Liver (tissue), 9 donors: ENCODE data around the gene VPS13C. TPM values are rescaled to one million over a fixed set of nuclear protein-coding genes. Genes with fewer than 3 reads are reported as not detected.

ENCODE experiments used
- DNase-seq: peaks from one replicate; pipeline ENCODE4 v3.0.0-alpha.2; 2017; ENCODE audit warnings: low spot score
- H3K27ac ChIP-seq, 2 donors: one replicate each; pipeline ENCODE4 v1.7.0; 2013; ENCODE audit warnings: inconsistent platforms in 2 of 2, low read length in 2 of 2, control low read depth in 1 of 2, low read depth in 1 of 2, mild to moderate bottlenecking in 1 of 2
- H3K27me3 ChIP-seq, 4 donors: one replicate each; pipeline versions ENCODE4 v1.6.1 to v1.7.0; 2013; ENCODE audit warnings: low read length in 3 of 4, inconsistent platforms in 1 of 4, mild to moderate bottlenecking in 1 of 4, moderate library complexity in 1 of 4; ENCODE audit not compliant: control insufficient read depth in 4 of 4, insufficient read depth in 4 of 4
- H3K36me3 ChIP-seq, 4 donors: one replicate each; pipeline versions ENCODE4 v1.6.1 to v1.7.0; 2013; ENCODE audit warnings: low read length in 3 of 4, mild to moderate bottlenecking in 3 of 4, low read depth in 1 of 4, moderate library complexity in 1 of 4; ENCODE audit not compliant: control insufficient read depth in 4 of 4, insufficient read depth in 3 of 4
- H3K4me1 ChIP-seq, 4 donors: one replicate each; pipeline versions ENCODE4 v1.6.1 to v1.7.0; 2013; ENCODE audit warnings: low read length in 3 of 4, mild to moderate bottlenecking in 3 of 4, moderate library complexity in 1 of 4; ENCODE audit not compliant: control insufficient read depth in 4 of 4, insufficient read depth in 4 of 4
- H3K4me3 ChIP-seq, 3 donors: one replicate each; pipeline versions ENCODE4 v1.6.1 to v1.7.0; 2013; ENCODE audit warnings: low read length in 3 of 3, control low read depth in 1 of 3, low read depth in 1 of 3, mild to moderate bottlenecking in 1 of 3
- H3K9ac ChIP-seq, 2 donors: one replicate each; pipeline ENCODE4 v1.7.0; 2013; ENCODE audit warnings: low read length in 2 of 2, mild to moderate bottlenecking in 2 of 2, moderate library complexity in 2 of 2, control low read depth in 1 of 2, low read depth in 1 of 2
- H3K9me3 ChIP-seq, 4 donors: one replicate each; pipeline versions ENCODE4 v1.6.1 to v1.7.0; 2013; ENCODE audit warnings: low read length in 3 of 4; ENCODE audit not compliant: control insufficient read depth in 4 of 4
- EGR1 ChIP-seq, 2 donors: IDR thresholded peaks; 2 replicates each; pipeline ENCODE4 v1.6.1; 2016 to 2018; ENCODE audit warnings: antibody characterized with exemption in 2 of 2, low read depth in 2 of 2
- FOXA1 ChIP-seq: IDR thresholded peaks from 2 replicates; pipeline ENCODE4 v1.6.1; 2016; ENCODE audit warnings: antibody characterized with exemption
- FOXA2 ChIP-seq: IDR thresholded peaks from 2 replicates; pipeline ENCODE4 v1.6.1; 2016; ENCODE audit warnings: antibody characterized with exemption
- GABPA ChIP-seq, 2 donors: IDR thresholded peaks in 1 of 2; conservative IDR thresholded peaks in 1 of 2; 2 replicates each; pipeline ENCODE4 v1.6.1; 2016; ENCODE audit warnings: antibody characterized with exemption in 2 of 2, mild to moderate bottlenecking in 1 of 2, moderate library complexity in 1 of 2
- HNF4A ChIP-seq, 2 donors: conservative IDR thresholded peaks; 2 replicates each; pipeline ENCODE4 v1.6.1; 2016; ENCODE audit warnings: antibody characterized with exemption in 2 of 2, mild to moderate bottlenecking in 2 of 2
- HNF4G ChIP-seq: IDR thresholded peaks from 2 replicates; pipeline ENCODE4 v1.6.1; 2016; ENCODE audit warnings: antibody characterized with exemption
- JUND ChIP-seq, 2 donors: IDR thresholded peaks; 2 replicates each; pipeline ENCODE4 v1.6.1; 2016; ENCODE audit warnings: antibody characterized with exemption in 2 of 2
- NR2F2 ChIP-seq: IDR thresholded peaks from 2 replicates; pipeline ENCODE4 v1.6.1; 2016; ENCODE audit warnings: antibody characterized with exemption
- RAD21 ChIP-seq, 2 donors: IDR thresholded peaks; 2 replicates each; pipeline ENCODE4 v1.6.1; 2016; ENCODE audit warnings: antibody characterized with exemption in 2 of 2, mild to moderate bottlenecking in 2 of 2
- RXRA ChIP-seq, 2 donors: IDR thresholded peaks; 2 replicates each; pipeline ENCODE4 v1.6.1; 2017 to 2018; ENCODE audit warnings: antibody characterized with exemption in 2 of 2, mild to moderate bottlenecking in 1 of 2
- SP1 ChIP-seq: IDR thresholded peaks from 2 replicates; pipeline ENCODE4 v1.6.1; 2018; ENCODE audit warnings: antibody characterized with exemption, mild to moderate bottlenecking
- TAF1 ChIP-seq: conservative IDR thresholded peaks from 2 replicates; pipeline ENCODE4 v1.6.1; 2016; ENCODE audit warnings: antibody characterized with exemption, mild to moderate bottlenecking
- YY1 ChIP-seq: IDR thresholded peaks from 2 replicates; pipeline ENCODE4 v1.6.1; 2016; ENCODE audit warnings: antibody characterized with exemption, mild to moderate bottlenecking
- WGBS: extraction: QIAGEN DNeasy Blood & Tissue Kit; methylation state at CpG from one replicate; pipeline ENCODE4 v1.1.7; 2013; 5-methylcytosine and 5-hydroxymethylcytosine counted together
- polyA plus RNA-seq, 2 donors: library from polyadenylated mRNA; stranded (reverse) in 1 of 2; unstranded in 1 of 2; fragments of 200-250 nt in 1 of 2; fragments of >200 nt in 1 of 2; fragmentation: Nextera tagmentation in 1 of 2; extraction: Ambion mirVana in 1 of 2; gene quantifications; one replicate each; pipeline versions ENCODE4 v1.2.1 to v1.2.3, GENCODE V29; 2013 to 2015
- total RNA-seq, 2 donors: library from RNA; depleted of rRNA; stranded (reverse); fragments of >200 nt; gene quantifications; one replicate each; pipeline ENCODE4 v1.2.3, GENCODE V29; 2014
- TF ChIP-seq, protein P1 (sequence below): IDR thresholded peaks from 2 replicates; pipeline ENCODE4 v1.6.1; 2016; ENCODE audit warnings: antibody characterized with exemption
- TF ChIP-seq, protein P2 (sequence below): fragments of 150-350 bp; IDR thresholded peaks from 2 replicates; pipeline ENCODE4 v1.5.1; 2017; ENCODE audit warnings: improper control_type of control experiment, low read depth, low read length; ENCODE audit not compliant: missing input control
- TF ChIP-seq, protein P3 (sequence below): IDR thresholded peaks from 2 replicates; pipeline ENCODE4 v1.6.1; 2016; ENCODE audit warnings: antibody characterized with exemption, mild to moderate bottlenecking
- TF ChIP-seq, protein P4 (sequence below): IDR thresholded peaks from 2 replicates; pipeline ENCODE4 v1.6.1; 2016; ENCODE audit warnings: antibody characterized with exemption
- TF ChIP-seq, protein P5 (sequence below): IDR thresholded peaks from 2 replicates; pipeline ENCODE4 v1.6.1; 2016; ENCODE audit warnings: antibody characterized with exemption
- donor health status: healthy.
- donor health status: healthy.
- donor health status: healthy.
- donor health status: healthy.
- donor health status: healthy.

Gene VPS13C
- total and polyA plus RNA-seq, 4 donors: 5.4 to 42.0 (median 17.4) TPM

DNA sequence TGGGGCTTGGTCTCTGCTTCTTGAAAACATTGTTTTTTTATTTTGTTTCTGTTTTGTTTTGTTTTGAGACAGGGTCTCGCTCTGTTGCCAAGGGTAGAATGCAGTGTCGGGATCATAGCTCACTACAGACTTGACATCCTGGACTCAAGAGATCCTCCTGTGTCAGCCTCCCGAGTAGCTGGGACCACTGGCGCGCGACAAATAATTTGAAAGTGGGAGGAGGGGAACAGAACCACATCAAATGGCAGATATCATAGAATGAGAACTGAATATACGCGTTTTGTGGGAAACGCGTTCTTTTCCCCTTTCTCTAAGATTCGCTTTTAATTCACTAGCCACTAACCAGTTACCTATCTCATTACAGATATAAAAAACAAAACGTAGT lies 641 bp upstream of the VPS13C start:
- 18% methylated on average over 12 of the region's 12 CpGs for WGBS
- DNase-seq: no peak
- no peaks in the 10 kb centered on the region for H3K27me3 ChIP-seq

DNA sequence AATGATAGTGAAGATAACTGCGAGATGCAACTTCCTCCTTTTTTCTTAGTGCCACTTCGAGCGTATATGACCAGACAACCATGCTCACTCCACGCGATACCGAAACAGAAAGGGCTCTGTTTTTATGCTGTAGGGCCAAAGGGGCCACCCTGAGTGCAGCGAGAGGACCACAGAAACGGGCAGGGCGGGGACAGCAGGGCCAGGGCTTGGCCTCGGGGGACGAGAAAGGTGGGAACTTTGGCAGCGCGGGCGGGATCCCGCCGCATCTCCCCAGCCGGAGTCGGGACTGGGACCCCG lies 483 bp downstream of the VPS13C start:
- Histone ChIP-seq H3K9ac (peak overlapping the region; percentile 79 to 92), H3K9me3 (no peaks in the 10 kb centered on the region), H3K4me3 (peak overlapping the region; percentile 80 to 93 (median 84)), H3K27me3 (no peaks in the 10 kb centered on the region), H3K4me1 (peaks cover 0 to 15% (median 2%) of the 10 kb centered on the region in 4 donors), H3K36me3 (no peaks in the 10 kb centered on the region), H3K27ac (peak overlapping the region; percentile 94 to 97)
- TF ChIP-seq, protein P1, sequence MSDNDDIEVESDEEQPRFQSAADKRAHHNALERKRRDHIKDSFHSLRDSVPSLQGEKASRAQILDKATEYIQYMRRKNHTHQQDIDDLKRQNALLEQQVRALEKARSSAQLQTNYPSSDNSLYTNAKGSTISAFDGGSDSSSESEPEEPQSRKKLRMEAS: peak; percentile 8
- TF ChIP-seq FOXA2: no peak
- peak; percentile 8 for TF ChIP-seq SP1
- DNase-seq: peak; percentile 58
- under 1% methylated on average over 19 of the region's 19 CpGs for WGBS

More for the DNA sequence above, 641 bp upstream of the VPS13C start:
- TF ChIP-seq FOXA2: no peak
- no peak for TF ChIP-seq RAD21 (IDR thresholded peaks at IDR 0.05)
- no peak for TF ChIP-seq YY1
- no peak for TF ChIP-seq TAF1
- TF ChIP-seq EGR1 (IDR thresholded peaks at IDR 0.05; ENCODE audit: low read depth in 2 of 2): no peak
- TF ChIP-seq, protein P2, sequence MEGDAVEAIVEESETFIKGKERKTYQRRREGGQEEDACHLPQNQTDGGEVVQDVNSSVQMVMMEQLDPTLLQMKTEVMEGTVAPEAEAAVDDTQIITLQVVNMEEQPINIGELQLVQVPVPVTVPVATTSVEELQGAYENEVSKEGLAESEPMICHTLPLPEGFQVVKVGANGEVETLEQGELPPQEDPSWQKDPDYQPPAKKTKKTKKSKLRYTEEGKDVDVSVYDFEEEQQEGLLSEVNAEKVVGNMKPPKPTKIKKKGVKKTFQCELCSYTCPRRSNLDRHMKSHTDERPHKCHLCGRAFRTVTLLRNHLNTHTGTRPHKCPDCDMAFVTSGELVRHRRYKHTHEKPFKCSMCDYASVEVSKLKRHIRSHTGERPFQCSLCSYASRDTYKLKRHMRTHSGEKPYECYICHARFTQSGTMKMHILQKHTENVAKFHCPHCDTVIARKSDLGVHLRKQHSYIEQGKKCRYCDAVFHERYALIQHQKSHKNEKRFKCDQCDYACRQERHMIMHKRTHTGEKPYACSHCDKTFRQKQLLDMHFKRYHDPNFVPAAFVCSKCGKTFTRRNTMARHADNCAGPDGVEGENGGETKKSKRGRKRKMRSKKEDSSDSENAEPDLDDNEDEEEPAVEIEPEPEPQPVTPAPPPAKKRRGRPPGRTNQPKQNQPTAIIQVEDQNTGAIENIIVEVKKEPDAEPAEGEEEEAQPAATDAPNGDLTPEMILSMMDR: no peak
- TF ChIP-seq, protein P3, sequence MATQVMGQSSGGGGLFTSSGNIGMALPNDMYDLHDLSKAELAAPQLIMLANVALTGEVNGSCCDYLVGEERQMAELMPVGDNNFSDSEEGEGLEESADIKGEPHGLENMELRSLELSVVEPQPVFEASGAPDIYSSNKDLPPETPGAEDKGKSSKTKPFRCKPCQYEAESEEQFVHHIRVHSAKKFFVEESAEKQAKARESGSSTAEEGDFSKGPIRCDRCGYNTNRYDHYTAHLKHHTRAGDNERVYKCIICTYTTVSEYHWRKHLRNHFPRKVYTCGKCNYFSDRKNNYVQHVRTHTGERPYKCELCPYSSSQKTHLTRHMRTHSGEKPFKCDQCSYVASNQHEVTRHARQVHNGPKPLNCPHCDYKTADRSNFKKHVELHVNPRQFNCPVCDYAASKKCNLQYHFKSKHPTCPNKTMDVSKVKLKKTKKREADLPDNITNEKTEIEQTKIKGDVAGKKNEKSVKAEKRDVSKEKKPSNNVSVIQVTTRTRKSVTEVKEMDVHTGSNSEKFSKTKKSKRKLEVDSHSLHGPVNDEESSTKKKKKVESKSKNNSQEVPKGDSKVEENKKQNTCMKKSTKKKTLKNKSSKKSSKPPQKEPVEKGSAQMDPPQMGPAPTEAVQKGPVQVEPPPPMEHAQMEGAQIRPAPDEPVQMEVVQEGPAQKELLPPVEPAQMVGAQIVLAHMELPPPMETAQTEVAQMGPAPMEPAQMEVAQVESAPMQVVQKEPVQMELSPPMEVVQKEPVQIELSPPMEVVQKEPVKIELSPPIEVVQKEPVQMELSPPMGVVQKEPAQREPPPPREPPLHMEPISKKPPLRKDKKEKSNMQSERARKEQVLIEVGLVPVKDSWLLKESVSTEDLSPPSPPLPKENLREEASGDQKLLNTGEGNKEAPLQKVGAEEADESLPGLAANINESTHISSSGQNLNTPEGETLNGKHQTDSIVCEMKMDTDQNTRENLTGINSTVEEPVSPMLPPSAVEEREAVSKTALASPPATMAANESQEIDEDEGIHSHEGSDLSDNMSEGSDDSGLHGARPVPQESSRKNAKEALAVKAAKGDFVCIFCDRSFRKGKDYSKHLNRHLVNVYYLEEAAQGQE: no peak
- TF ChIP-seq, protein P1: no peak
- TF ChIP-seq GABPA (IDR thresholded peaks at IDR 0.05 in 1 of 2, conservative IDR thresholded peaks at IDR 0.05 in 1 of 2): no peak
- TF ChIP-seq FOXA1: no peak
- no peak for TF ChIP-seq HNF4G
- TF ChIP-seq JUND (IDR thresholded peaks at IDR 0.05): no peak
- TF ChIP-seq RXRA (IDR thresholded peaks at IDR 0.05): no peak
- TF ChIP-seq, protein P4, sequence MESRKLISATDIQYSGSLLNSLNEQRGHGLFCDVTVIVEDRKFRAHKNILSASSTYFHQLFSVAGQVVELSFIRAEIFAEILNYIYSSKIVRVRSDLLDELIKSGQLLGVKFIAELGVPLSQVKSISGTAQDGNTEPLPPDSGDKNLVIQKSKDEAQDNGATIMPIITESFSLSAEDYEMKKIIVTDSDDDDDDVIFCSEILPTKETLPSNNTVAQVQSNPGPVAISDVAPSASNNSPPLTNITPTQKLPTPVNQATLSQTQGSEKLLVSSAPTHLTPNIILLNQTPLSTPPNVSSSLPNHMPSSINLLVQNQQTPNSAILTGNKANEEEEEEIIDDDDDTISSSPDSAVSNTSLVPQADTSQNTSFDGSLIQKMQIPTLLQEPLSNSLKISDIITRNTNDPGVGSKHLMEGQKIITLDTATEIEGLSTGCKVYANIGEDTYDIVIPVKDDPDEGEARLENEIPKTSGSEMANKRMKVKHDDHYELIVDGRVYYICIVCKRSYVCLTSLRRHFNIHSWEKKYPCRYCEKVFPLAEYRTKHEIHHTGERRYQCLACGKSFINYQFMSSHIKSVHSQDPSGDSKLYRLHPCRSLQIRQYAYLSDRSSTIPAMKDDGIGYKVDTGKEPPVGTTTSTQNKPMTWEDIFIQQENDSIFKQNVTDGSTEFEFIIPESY: no peak
- no peak for TF ChIP-seq NR2F2
- TF ChIP-seq, protein P5, sequence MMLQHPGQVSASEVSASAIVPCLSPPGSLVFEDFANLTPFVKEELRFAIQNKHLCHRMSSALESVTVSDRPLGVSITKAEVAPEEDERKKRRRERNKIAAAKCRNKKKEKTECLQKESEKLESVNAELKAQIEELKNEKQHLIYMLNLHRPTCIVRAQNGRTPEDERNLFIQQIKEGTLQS: no peak
- no peak for TF ChIP-seq HNF4A (conservative IDR thresholded peaks at IDR 0.05)
- no peak for TF ChIP-seq SP1
- H3K9me3 ChIP-seq: no peaks in the 10 kb centered on the region
- H3K27ac ChIP-seq: peak overlapping the region; percentile 94 to 97
- peak overlapping the region; percentile 78 to 79 for H3K9ac ChIP-seq
- H3K4me1 ChIP-seq: peaks cover 0 to 15% (median 2%) of the 10 kb centered on the region in 4 donors
- H3K4me3 ChIP-seq: peak overlapping the region; percentile 44 to 93 (median 80)
- H3K36me3 ChIP-seq: no peaks in the 10 kb centered on the region
